ENCODE measurements around the gene NAA80. TPM values are rescaled to one million over a fixed set of nuclear protein-coding genes. Genes with fewer than 3 reads are reported as not detected.

Gene NAA80
- total and polyA plus RNA-seq, 2 of the 13 experiments (the other 11 are each of a cell fraction or from before 2014, with no cell fraction given), result 3.4 to 8.7 TPM

GRCh38 chr3:50272911-50273688, 26.1 kb downstream of the NAA80 start (continued):
- peak; percentile 51; the same call in 1 of the 2 replicates for TF ChIP-seq ARID4A (CRISPR knock-in tag; IDR thresholded peaks at IDR 0.05; ENCODE audit: borderline replicate concordance)
- TF ChIP-seq BCL6 (CRISPR knock-in tag; IDR thresholded peaks at IDR 0.05), result peak; percentile 45; the same call in 1 of the 2 replicates
- TF ChIP-seq SSRP1 (CRISPR knock-in tag; IDR thresholded peaks at IDR 0.05), result peak; percentile 48; the same call in 1 of the 2 replicates
- TF ChIP-seq ZNF280D (CRISPR knock-in tag; IDR thresholded peaks at IDR 0.05), result no peak
- TF ChIP-seq NR2C2 (CRISPR knock-in tag; IDR thresholded peaks at IDR 0.05; ENCODE audit: borderline replicate concordance), result no peak
- TF ChIP-seq, protein P1, sequence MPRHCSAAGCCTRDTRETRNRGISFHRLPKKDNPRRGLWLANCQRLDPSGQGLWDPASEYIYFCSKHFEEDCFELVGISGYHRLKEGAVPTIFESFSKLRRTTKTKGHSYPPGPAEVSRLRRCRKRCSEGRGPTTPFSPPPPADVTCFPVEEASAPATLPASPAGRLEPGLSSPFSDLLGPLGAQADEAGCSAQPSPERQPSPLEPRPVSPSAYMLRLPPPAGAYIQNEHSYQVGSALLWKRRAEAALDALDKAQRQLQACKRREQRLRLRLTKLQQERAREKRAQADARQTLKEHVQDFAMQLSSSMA (CRISPR knock-in tag; IDR thresholded peaks at IDR 0.05), result no peak
- TF ChIP-seq HCFC1 (IDR thresholded peaks at IDR 0.05; ENCODE audit: low read depth, low read length), result no peak
- peak; percentile 42; the same call in 1 of the 2 replicates for TF ChIP-seq ATF7 (IDR thresholded peaks at IDR 0.05)
- TF ChIP-seq ATF7 (CRISPR knock-in tag; IDR thresholded peaks at IDR 0.05), result 0 out of 2 replicates have a peak, but pooled peaks have one; percentile 7
- TF ChIP-seq MAFG (CRISPR knock-in tag; IDR thresholded peaks at IDR 0.05), result no peak
- TF ChIP-seq SKI (IDR thresholded peaks at IDR 0.05; ENCODE audit: partially characterized antibody), result peak; percentile 13
- 0 out of 2 replicates have a peak, but pooled peaks have one; percentile 33 for TF ChIP-seq BCL3 (CRISPR knock-in tag; IDR thresholded peaks at IDR 0.05)
- no peak for TF ChIP-seq ZNF747 (CRISPR knock-in tag; IDR thresholded peaks at IDR 0.05; ENCODE audit: borderline replicate concordance)
- no peak for TF ChIP-seq THAP9 (CRISPR knock-in tag; IDR thresholded peaks at IDR 0.05; ENCODE audit: borderline replicate concordance)
